HepG2 (cell line): ENCODE measurements around the gene TAAR1. TPM values are rescaled to one million over a fixed set of nuclear protein-coding genes. Genes with fewer than 3 reads are reported as not detected.

Experiments
- ATAC-seq: fragments of 200-7000 bp; cut with Tn5 transposase; 3 replicates; pipeline ENCODE4 v1.9.1; 2020; ENCODE audit warnings: mild to moderate bottlenecking, moderate library complexity
- BruUV-seq: library from RNA; stranded (reverse); fragments of 400-500 nt; replicated peaks from 2 replicates; lab custom pipeline; 2021; lab: Mats Ljungman, UMichigan
- CTCF ChIA-PET: fragments of 300-600 bp; formaldehyde crosslinking; extraction: SDS; loops from one replicate; lab custom pipeline; 2021; ENCODE audit warnings: low total read pairs, inconsistent platforms, low intra/inter-chr PET ratio; lab: Yijun Ruan, JAX
- POLR2A ChIA-PET: fragments of 350-600 bp; sonication (Branson Sonifier 250); formaldehyde crosslinking; loops from one replicate; lab custom pipeline; 2020; ENCODE audit warnings: antibody characterized with exemption, inconsistent platforms; lab: Yijun Ruan, JAX
- DNase-seq: peaks from one replicate; pipeline ENCODE4 v3.0.0-alpha.2; 2015; ENCODE audit warnings: low spot score
- FAIRE-seq: peaks from 3 replicates; lab custom pipeline; 2011; peaks lifted over from hg19 to GRCh38; lab: Jason Lieb, UNC
- H2AFZ ChIP-seq: one replicate; pipeline ENCODE4 v1.6.1; 2011; ENCODE audit warnings: low read length, inconsistent platforms
- H3K27ac ChIP-seq: fragments of 300-600 bp; 3 replicates; pipeline ENCODE4 v1.8.0; 2011; ENCODE audit warnings: mixed run types, mild to moderate bottlenecking, mixed read lengths, low read length, inconsistent platforms; ENCODE audit not compliant: insufficient read depth; ENCODE audit errors: extremely low read length
- H3K27me3 ChIP-seq, 2 experiments: fragments of 200-600 bp in 1 of 2; 2 replicates in 1 of 2; 3 replicates in 1 of 2; pipeline versions ENCODE4 v1.6.0 to v1.8.0; 2011; ENCODE audit warnings: low read length in 2 of 2, mild to moderate bottlenecking in 2 of 2, moderate library complexity in 2 of 2, inconsistent platforms in 1 of 2; ENCODE audit not compliant: insufficient read depth in 2 of 2, control insufficient read depth in 1 of 2
- H3K36me3 ChIP-seq, 2 experiments: fragments of 200-600 bp in 1 of 2; replicated peaks in 1 of 2; 2 replicates in 1 of 2; 3 replicates in 1 of 2; pipeline versions ENCODE4 v1.5.1 to v1.8.0; 2011; ENCODE audit warnings: low read length in 2 of 2, inconsistent platforms in 1 of 2; ENCODE audit not compliant: insufficient read depth in 2 of 2, control insufficient read depth in 1 of 2
- H3K4me1 ChIP-seq: 2 replicates; pipeline ENCODE4 v1.5.1; 2012; ENCODE audit warnings: low read length, inconsistent platforms; ENCODE audit not compliant: insufficient read depth
- H3K4me2 ChIP-seq: 2 replicates; pipeline ENCODE4 v1.6.0; 2011; ENCODE audit warnings: low read depth, low read length, inconsistent platforms
- H3K4me3 ChIP-seq, 3 experiments: fragments of 200-600 bp in 1 of 3; sonication (generic), shearing (Covaris generic) in 1 of 3; replicated peaks in 1 of 3; 2 replicates each; pipeline ENCODE4 v1.5.1; 2011 to 2016; ENCODE audit warnings: low read length in 3 of 3, inconsistent platforms in 2 of 3, low read depth in 2 of 3, mild to moderate bottlenecking in 2 of 3, control low read depth in 1 of 3, mixed read lengths in 1 of 3; ENCODE audit not compliant: insufficient read depth in 1 of 3
- H3K79me2 ChIP-seq: one replicate; pipeline ENCODE4 v1.6.1; 2011; ENCODE audit warnings: low read length, inconsistent platforms; ENCODE audit not compliant: insufficient read depth
- H3K9ac ChIP-seq: 2 replicates; pipeline ENCODE4 v1.6.0; 2011; ENCODE audit warnings: mild to moderate bottlenecking, low read depth, low read length, inconsistent platforms; ENCODE audit not compliant: insufficient read depth
- H3K9me3 ChIP-seq: 2 replicates; pipeline ENCODE4 v1.5.1; 2012; ENCODE audit warnings: mild to moderate bottlenecking, low read length
- H4K20me1 ChIP-seq: 2 replicates; pipeline ENCODE4 v1.6.0; 2011; ENCODE audit warnings: inconsistent platforms, mild to moderate bottlenecking, low read length, moderate library complexity; ENCODE audit not compliant: insufficient read depth
- BHLHE40 ChIP-seq: IDR thresholded peaks from 2 replicates; pipeline ENCODE4 v1.6.1; 2011; ENCODE audit warnings: low read length, improper control_type of control experiment
- CSRNP2 ChIP-seq: sonication (generic); formaldehyde crosslinking; conservative IDR thresholded peaks from 2 replicates; pipeline ENCODE4 v1.8.0; 2022; ENCODE audit warnings: low read depth, missing genetic modification reagents
- IKZF5 ChIP-seq: IDR thresholded peaks from 2 replicates; pipeline ENCODE4 v1.6.1; 2018; ENCODE audit warnings: missing genetic modification reagents, mild to moderate bottlenecking, missing compliant biosample characterization
- IRX3 ChIP-seq: sonication (generic); formaldehyde crosslinking; IDR thresholded peaks from 2 replicates; pipeline ENCODE4 v1.8.1; 2023; ENCODE audit warnings: mild to moderate bottlenecking, low read depth, missing genetic modification reagents, borderline replicate concordance
- KLF12 ChIP-seq: sonication (generic); formaldehyde crosslinking; IDR thresholded peaks from 2 replicates; pipeline ENCODE4 v1.4.0; 2020; ENCODE audit warnings: missing genetic modification reagents, borderline replicate concordance
- KLF9 ChIP-seq: IDR thresholded peaks from 2 replicates; pipeline ENCODE4 v1.6.1; 2016; ENCODE audit warnings: low read depth
- MXD4 ChIP-seq: IDR thresholded peaks from 2 replicates; pipeline ENCODE4 v1.6.1; 2016; ENCODE audit warnings: mild to moderate bottlenecking, missing biosample characterization, missing genetic modification reagents
- RAD51 ChIP-seq: fragments of 450-650 bp; IDR thresholded peaks from 2 replicates; pipeline ENCODE4 v1.6.1; 2016; ENCODE audit warnings: borderline replicate concordance
- ZBTB40 ChIP-seq, 2 experiments: fragments of 450-650 bp in 1 of 2; sonication (generic) in 1 of 2; formaldehyde crosslinking in 1 of 2; IDR thresholded peaks; 2 replicates each; pipeline versions ENCODE4 v1.6.1 to v1.8.0; 2016 to 2022; ENCODE audit warnings: antibody characterized with exemption in 1 of 2, mild to moderate bottlenecking in 1 of 2, missing genetic modification reagents in 1 of 2
- ZFP36L1 ChIP-seq: sonication (generic); formaldehyde crosslinking; IDR thresholded peaks from 2 replicates; pipeline ENCODE4 v1.8.0; 2022; ENCODE audit warnings: mild to moderate bottlenecking, missing genetic modification reagents, moderate library complexity
- ZNF460 ChIP-seq: sonication (generic); formaldehyde crosslinking; IDR thresholded peaks from 2 replicates; pipeline ENCODE4 v1.5.1; 2020; ENCODE audit warnings: missing genetic modification reagents, mild to moderate bottlenecking, borderline replicate concordance
- WGBS: methylation state at CpG from one replicate; pipeline ENCODE4 v1.1.6; 2017; ENCODE audit warnings: low lambda C conversion rate; 5-methylcytosine and 5-hydroxymethylcytosine counted together
- in situ Hi-C: cut with HindIII; loops from 2 replicates; pipeline ENCODE4 v1.10.0; 2017; ENCODE audit warnings: low pct_unique_long_range_greater_than_20kb; ENCODE audit not compliant: extremely low pct_ligation_motif_present
- intact Hi-C: fragments of 100-400 bp; cut with micrococcal nuclease; formaldehyde crosslinking; loops from one replicate; pipeline ENCODE4 v1.10.0; 2022; ENCODE audit not compliant: unreplicated experiment
- polyA plus RNA-seq, 8 experiments: library from polyadenylated mRNA; depleted of rRNA in 3 of 8; stranded (reverse) in 7 of 8; unstranded in 1 of 8; fragments of >200 nt; fragmentation: Illumina TruSeq in 4 of 8; extraction: Trizol in 4 of 8; gene quantifications; 2 replicates each; pipeline versions ENCODE4 v1.2.1 to v1.2.3, GENCODE V29; 2011 to 2016; ENCODE audit warnings: low read depth in 4 of 8, missing spikeins in 1 of 8, mixed read lengths in 1 of 8; ENCODE audit not compliant: insufficient read depth in 1 of 8
- total RNA-seq, 5 experiments: library from RNA; depleted of rRNA; stranded (reverse); fragments of >200 nt; fragmentation: Illumina TruSeq; extraction: Trizol; gene quantifications; 2 replicates each; pipeline ENCODE4 v1.2.3, GENCODE V29; 2016; ENCODE audit warnings: low read depth in 1 of 5

The TAAR1 gene
- total and polyA plus RNA-seq, 2 of the 13 experiments (the other 11 are each of a cell fraction or from before 2014, with no cell fraction given), result not detected

- in situ Hi-C loops, result loop anchor here (5.0 kb wide), 1 partner anchor 94 kb away; no protein-coding TSS in a partner anchor
- CTCF ChIA-PET, result no interaction called here
- intact Hi-C loops, result loop anchor here (5.0 kb wide), 1 partner anchor 141 kb away; no protein-coding TSS in a partner anchor
- no peak overlapping the region for H3K9ac ChIP-seq
- no peaks in the 10 kb centered on the region for H4K20me1 ChIP-seq
- no peaks in the 10 kb centered on the region for H3K27me3 ChIP-seq
- no peak for DNase-seq
- no peaks in the 10 kb centered on the region for H3K36me3 ChIP-seq
- POLR2A ChIA-PET, result interaction anchor here (1.6 kb wide), 1 partner anchor 144 kb away, joined by 3 read pairs; no protein-coding TSS in a partner anchor
- H3K79me2 ChIP-seq, result no peaks in the 10 kb centered on the region
- H3K27ac ChIP-seq, result no peak overlapping the region
- peak; percentile 23; the same call in 2 of the 3 replicates for ATAC-seq
- H2AFZ ChIP-seq, result no peak overlapping the region
- 42% methylated on average over 10 of the region's 10 CpGs for WGBS
- H3K4me3 ChIP-seq, result no peak overlapping the region
- no peaks in the 10 kb centered on the region for H3K9me3 ChIP-seq
- H3K4me1 ChIP-seq, result peaks cover 24% of the 10 kb centered on the region
- no TSS peak for BruUV-seq
- no peak overlapping the region for H3K4me2 ChIP-seq
- FAIRE-seq, result no peak
- TF ChIP-seq KLF9 (CRISPR knock-in tag), result no peak
- TF ChIP-seq CSRNP2 (CRISPR knock-in tag), result no peak
- TF ChIP-seq ZFP36L1, result no peak
- 0 out of 2 replicates have a peak, but pooled peaks have one; percentile 12 for TF ChIP-seq BHLHE40
- no peak for TF ChIP-seq IKZF5 (CRISPR knock-in tag)
- no peak for TF ChIP-seq KLF12 (CRISPR knock-in tag)
- TF ChIP-seq IRX3 (CRISPR knock-in tag), result no peak
- no peak for TF ChIP-seq MXD4 (CRISPR knock-in tag)
- peak; percentile 24; the same call in 1 of the 2 replicates for TF ChIP-seq RAD51
- no peak for TF ChIP-seq ZBTB40 (IDR thresholded peaks at IDR 0.05)
- no peak for TF ChIP-seq ZBTB40 (CRISPR knock-in tag; IDR thresholded peaks at IDR 0.05)
- TF ChIP-seq ZNF460 (CRISPR knock-in tag), result no peak
Measured at GRCh38 chr6:132673376-132674094, 14.6 kb upstream of the TAAR1 start.
